HG03045 (cell line): ENCODE measurements around the gene SPRED3.
"Not testable (repeated sequence)": the region's sequence is repeated elsewhere in the genome, so short reads cannot be mapped to it uniquely, and the experiment has no call there.

Source experiments
- ATAC-seq: cut with Tn5 transposase; IDR thresholded peaks from one replicate; pipeline ENCODE4 v1.9.1; 2021; ENCODE audit warnings: mild to moderate bottlenecking, moderate library complexity; ENCODE audit not compliant: unreplicated experiment

Gene SPRED3

DNA sequence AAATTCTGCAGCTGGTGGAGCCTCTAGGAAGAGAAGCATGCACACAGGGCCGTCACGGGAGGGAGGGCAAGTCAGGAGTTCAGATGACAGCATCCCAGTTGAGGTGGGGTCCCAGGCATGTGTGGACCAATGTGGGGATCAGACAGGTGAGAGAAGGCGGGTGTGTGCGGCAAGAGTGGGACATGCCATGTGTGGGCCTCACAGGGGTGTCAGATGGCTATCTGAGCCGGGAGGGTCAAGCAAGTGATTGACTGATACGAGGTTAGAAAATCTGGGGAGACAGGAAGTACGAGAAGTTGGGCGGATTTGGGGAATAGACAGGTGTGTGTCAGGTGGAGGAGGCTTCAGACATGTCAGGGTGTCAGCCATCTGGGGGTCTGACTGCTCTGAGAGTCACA, 28.6 kb downstream of the SPRED3 start:
- no peak for ATAC-seq

- ATAC-seq: no peak
Measured at GRCh38 chr19:38417544-38418506, 29.3 kb downstream of the SPRED3 start.

- no peak for ATAC-seq
Measured at GRCh38 chr19:38420935-38421334, 32.4 kb downstream of the SPRED3 start.

DNA sequence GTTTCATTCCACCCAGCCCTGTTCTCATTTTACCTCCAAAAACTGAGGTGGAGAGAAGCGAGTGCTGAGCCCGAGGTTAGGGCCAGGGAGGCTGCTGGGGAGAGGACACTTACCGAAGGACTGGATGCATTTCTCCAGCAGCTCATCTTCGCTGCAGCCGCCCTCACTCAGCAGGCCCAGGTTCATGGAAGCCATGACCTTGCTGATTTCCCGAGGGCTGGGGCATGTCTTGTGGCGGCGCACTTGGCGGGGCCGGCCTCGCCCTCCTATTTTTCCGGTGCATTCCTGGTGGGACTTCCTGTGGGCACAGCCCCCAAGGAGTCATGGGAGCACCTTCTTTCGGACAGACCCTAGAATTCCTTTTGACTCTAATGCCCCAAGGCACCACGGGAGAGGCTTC, 33.4 kb downstream of the SPRED3 start:
- no peak for ATAC-seq

GRCh38 chr19:38422438-38422837, 33.9 kb downstream of the SPRED3 start:
- no peak for ATAC-seq

- ATAC-seq: no peak
Measured at GRCh38 chr19:38424272-38424671, 35.8 kb downstream of the SPRED3 start.

GRCh38 chr19:38425222-38425809, 36.8 kb downstream of the SPRED3 start:
- no peak for ATAC-seq

GRCh38 chr19:38425810-38426466, 37.4 kb downstream of the SPRED3 start, which contains the start of gene RASGRP4:
RASGRP4 (minus strand) TSS chr19:38426219; CDS start chr19:38426091, 128 bp downstream.
- ATAC-seq: no peak

DNA sequence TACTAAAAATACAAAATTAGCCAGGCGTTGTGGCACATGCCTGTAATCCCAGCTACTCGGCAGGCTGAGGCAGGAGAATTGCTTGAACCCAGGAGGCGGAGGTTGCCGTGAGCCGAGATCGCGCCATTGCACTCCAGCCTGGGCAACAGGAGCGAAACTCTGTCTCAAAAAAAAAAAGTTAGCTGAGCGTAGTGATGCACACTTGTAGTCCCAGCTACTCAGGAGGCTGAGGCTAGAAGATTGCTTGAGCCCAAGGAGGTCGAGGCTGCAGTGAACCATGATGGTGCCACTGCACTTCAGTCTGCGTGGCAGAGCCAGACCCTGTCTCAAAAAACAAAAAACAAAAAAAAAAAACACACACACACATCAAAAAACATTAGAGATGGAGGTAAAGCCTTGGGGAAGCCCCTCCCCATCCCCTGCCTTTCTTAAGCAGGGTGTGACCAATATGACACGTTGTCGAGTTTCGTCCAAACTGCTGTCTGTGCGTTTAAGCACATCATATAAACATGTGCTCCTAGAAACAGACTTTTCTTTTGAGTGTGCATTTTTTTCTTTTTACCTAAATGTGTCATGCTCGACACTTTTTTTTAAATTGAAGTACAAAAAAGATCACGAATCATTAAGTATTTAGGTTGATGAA, 38.7 kb downstream of the SPRED3 start:
- ATAC-seq: not testable (repeated sequence)

DNA sequence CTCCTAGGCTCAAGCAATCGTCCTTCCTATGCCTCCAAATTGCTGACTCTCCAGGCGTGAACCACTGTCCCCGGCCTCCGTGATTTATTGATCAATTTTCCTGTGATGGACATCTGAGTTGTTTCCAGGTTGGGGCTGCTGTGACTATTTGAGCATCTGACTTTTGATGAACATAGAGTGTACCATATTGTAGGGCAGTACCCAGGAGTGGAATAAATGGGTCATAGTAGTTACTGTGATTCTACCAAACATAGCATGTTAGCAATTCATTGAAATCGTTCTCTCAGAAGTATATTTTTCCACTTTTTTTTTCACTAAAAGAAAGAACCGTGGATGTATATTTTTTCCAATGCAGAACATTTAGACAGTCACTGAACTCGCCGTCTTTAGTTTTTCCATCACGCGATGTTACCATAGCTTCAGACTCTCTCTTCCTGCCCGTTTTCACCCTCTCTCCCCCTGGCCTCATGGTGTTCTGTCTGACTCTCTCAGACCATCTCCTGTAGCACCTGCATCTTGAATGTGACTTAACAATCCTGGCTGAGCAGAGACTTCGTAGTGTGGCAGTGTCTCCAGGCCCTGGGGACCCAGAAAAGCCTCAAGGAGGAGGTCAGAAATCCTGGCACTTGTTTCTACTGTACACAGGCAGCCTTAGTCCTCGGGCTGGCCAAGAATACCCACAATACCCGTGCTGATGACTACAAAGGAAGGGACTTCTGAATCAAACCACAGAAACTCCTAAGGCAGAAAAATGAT, 40.7 kb downstream of the SPRED3 start:
- ATAC-seq: no peak

DNA sequence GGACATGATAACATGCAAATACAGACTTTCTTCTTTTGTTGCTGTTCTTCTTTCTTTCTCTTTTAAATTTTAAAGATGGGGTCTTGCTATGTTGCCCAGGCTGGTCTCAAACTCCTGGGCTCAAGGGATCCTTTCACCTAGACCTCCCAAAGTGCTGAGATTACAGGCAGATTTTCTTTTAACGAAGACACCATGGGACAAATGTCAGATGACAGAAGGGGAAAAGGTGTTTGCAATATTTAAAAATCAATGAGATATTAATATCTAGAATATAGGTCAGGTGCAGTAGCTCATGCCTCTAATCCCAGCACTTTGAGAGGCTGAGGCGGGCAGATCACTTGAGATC, 41.3 kb downstream of the SPRED3 start:
- no peak for ATAC-seq

DNA sequence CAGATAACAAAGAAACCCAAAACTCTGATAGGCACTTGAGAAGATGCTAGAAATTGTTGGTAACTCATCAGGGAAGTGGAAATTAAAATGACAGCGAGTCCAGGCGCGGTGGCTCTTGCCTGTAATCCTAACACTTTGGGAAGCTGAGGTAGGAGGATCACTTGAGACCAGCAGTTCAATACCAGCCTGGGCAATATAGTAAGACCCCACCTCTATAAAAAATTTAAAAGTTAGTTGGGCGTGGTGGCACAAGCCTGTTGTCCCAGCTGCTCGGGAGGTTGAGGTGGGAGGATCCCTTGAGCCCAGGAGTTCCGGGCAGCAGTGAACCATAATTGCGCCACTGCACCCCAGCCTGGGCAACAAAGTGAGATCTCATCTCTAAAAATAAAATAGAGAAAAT, 42.4 kb downstream of the SPRED3 start:
- no peak for ATAC-seq

GRCh38 chr19:38433268-38433733, 44.8 kb downstream of the SPRED3 start, which contains the start of gene RYR1:
RYR1 (plus strand) TSS chr19:38433691; CDS start chr19:38433830, 139 bp downstream.
- ATAC-seq: no peak

DNA sequence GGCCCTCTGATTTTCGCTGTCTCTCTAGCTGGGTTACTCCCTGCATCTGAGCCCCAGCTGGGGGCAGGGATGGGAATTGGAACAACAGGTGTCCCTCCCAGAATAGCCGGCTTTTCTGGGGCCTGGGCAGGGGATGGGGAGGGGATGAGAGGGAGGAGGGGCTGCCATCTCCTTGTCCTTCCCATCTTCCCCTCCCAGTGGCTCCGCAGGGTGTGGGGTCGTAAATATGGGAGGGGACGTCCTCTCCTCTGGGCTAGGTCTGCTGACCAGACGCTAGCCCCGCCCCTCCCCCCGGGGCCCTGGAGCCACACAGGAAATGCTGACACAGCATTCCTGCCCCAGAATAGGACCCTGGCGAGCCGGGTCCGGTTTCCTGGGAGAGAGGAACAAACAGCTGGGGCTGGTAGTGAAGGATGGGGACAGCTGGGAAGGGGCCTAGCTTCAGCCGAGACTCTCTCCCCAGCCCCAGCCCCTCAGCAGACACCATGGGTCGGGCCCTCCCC, 46.1 kb downstream of the SPRED3 start:
- no peak for ATAC-seq

DNA sequence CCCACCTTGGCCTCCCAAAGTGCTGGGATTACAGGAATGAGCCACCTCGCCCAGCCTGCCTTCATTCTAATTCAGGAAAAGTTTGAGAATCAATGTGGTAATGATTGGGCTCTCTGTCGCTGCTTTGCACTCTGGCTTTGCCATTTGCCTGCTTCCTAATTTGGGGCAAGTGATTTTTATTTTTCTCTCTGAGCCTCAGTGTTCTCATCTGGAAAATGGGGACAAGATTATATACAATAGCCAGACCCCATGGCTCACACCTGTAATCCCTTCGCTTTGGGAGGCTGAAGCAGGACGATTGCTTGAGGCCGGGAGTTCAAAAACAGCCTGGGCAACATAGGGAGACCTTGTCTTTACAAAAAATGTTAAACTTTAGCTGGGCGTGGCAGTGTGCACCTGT, 48.8 kb downstream of the SPRED3 start:
- ATAC-seq: no peak

- no peak for ATAC-seq
Measured at GRCh38 chr19:38437917-38438316, 49.4 kb downstream of the SPRED3 start.

DNA sequence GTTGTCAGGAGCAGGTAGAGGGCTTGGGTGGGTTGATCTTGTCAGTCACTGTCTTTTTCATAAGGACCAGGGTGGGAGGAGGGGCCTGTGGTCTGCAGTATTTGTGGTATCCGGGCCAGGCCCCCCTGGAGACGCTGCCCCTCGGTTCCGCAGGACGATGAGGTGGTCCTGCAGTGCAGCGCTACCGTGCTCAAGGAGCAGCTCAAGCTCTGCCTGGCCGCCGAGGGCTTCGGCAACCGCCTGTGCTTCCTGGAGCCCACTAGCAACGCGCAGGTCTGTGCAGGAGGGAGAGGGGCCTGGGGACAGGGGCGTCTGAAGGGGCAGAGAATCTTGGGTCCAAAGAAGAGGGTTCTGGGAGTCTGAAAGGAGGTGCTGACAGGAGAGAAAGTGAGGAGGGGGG, 52.1 kb downstream of the SPRED3 start:
- no peak for ATAC-seq

DNA sequence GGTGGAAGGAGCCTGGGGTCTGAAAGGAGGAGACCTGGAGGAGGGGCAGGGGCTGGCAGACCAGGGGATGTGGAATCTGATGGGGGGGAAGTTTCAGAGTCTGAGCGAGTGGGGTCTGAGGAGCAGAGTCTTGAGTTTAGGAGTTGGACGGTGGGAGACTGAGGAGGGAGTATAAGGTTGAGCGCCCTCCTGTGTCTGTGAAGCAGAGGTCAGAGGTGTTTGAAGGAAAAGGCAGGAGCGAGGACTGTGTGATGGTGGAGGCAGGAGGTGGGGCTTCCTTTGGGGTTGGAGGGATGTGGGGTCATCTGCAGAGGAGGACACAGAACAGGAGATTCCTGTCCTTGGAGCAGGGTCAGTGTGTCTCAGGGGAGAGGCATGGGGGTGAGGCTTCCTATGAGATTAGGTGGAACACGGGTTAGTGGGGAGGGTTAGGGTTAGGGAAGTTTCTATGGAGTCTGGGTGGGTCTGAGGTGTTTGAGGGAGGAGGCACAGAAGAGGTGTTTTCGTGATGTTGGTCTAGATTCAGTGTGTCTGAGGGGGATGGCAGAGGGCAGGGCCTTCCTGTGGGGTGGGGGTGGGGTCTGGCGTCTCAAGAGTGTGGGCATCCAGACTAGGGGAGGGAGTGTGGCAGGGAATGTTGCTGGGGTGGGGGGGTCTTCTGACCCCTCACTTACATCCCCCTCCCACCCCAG, 53.3 kb downstream of the SPRED3 start:
- ATAC-seq: no peak

DNA sequence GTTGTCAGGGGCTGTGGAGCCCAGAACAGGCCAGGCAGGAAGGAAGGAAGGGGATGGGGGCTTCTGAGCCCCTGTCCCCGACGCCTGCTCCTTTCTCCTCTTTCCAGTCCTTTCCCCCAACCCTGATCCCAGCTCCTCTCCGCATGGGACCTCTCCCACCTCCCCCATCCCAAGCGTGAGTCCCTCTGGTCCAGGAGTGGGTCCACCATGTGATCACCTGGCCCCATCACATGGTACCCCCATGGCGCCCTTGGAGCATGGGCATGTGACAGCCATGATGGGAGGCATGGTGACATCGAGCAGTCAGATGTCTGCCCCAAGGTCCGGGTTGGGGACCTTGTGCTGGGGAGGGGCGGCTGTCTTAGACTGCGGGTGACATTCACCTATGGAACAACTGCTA, 54.2 kb downstream of the SPRED3 start:
- ATAC-seq: no peak
